MCF 10A (cell line): ENCODE data around the gene GLRX. TPM values are rescaled to one million over a fixed set of nuclear protein-coding genes. Genes with fewer than 3 reads are reported as not detected.

ENCODE experiments used
- BruUV-seq: library from RNA; stranded (reverse); fragments of 400-500 nt; replicated peaks from 2 replicates; lab custom pipeline; 2021; lab: Mats Ljungman, UMichigan
- CTCF ChIA-PET: fragments of 300-600 bp; sonication (Branson Sonifier 250); formaldehyde crosslinking; extraction: SDS; loops from one replicate; lab custom pipeline; 2021; ENCODE audit warnings: antibody characterized with exemption, inconsistent platforms; lab: Yijun Ruan, JAX
- POLR2A ChIA-PET: fragments of 300-600, 350-650 bp; sonication (Branson Sonifier 250); formaldehyde crosslinking; extraction: SDS; loops from one replicate; lab custom pipeline; 2020; ENCODE audit warnings: antibody characterized with exemption, inconsistent platforms; lab: Yijun Ruan, JAX
- DNase-seq: peaks from one replicate; pipeline ENCODE4 v3.0.0-alpha.2; 2018; ENCODE audit not compliant: unreplicated experiment
- H3K27ac Mint-ChIP-seq: one replicate; pipeline ENCODE4 v1.8.0; 2022; ENCODE audit warnings: mild to moderate bottlenecking, low read depth, mixed read lengths; ENCODE audit not compliant: unreplicated experiment
- H3K27me3 Mint-ChIP-seq: one replicate; pipeline ENCODE4 v1.8.0; 2022; ENCODE audit warnings: mixed read lengths; ENCODE audit not compliant: insufficient read depth, unreplicated experiment
- H3K36me3 Mint-ChIP-seq: one replicate; pipeline ENCODE4 v1.8.0; 2022; ENCODE audit warnings: mild to moderate bottlenecking, moderate library complexity, mixed read lengths; ENCODE audit not compliant: insufficient read depth, unreplicated experiment
- H3K4me1 Mint-ChIP-seq: one replicate; pipeline ENCODE4 v1.8.0; 2022; ENCODE audit warnings: mixed read lengths; ENCODE audit not compliant: insufficient read depth, unreplicated experiment
- H3K4me3 Mint-ChIP-seq: one replicate; pipeline ENCODE4 v1.8.0; 2022; ENCODE audit warnings: mild to moderate bottlenecking, moderate library complexity, mixed read lengths; ENCODE audit not compliant: unreplicated experiment
- H3K9me3 Mint-ChIP-seq: one replicate; pipeline ENCODE4 v1.8.0; 2022; ENCODE audit warnings: mixed read lengths; ENCODE audit not compliant: unreplicated experiment
- CTCF ChIP-seq: fragments of 200-600 bp; IDR thresholded peaks from one replicate; pipeline ENCODE4 v1.8.0; 2022; ENCODE audit warnings: antibody characterized with exemption, mild to moderate bottlenecking; ENCODE audit not compliant: unreplicated experiment
- intact Hi-C: fragments of 100-400 bp; cut with micrococcal nuclease; formaldehyde crosslinking; loops from 2 replicates; pipeline ENCODE4 v1.14.1; 2022
- total RNA-seq: library from RNA; stranded (reverse); gene quantifications from 2 replicates; pipeline ENCODE4 v1.2.3, GENCODE V29; 2022

Gene GLRX
- total RNA-seq, 1 experiment from 2014 or later, result 41.4 TPM

GRCh38 chr5:95832664-95833063 is 10.1 kb upstream of the GLRX start:
- Mint-ChIP-seq H3K27ac (no peak overlapping the region), H3K4me3 (no peak overlapping the region), H3K36me3 (no peaks in the 10 kb centered on the region), H3K9me3 (no peaks in the 10 kb centered on the region), H3K27me3 (no peaks in the 10 kb centered on the region), H3K4me1 (peaks cover 15% of the 10 kb centered on the region)
- ChIA-PET POLR2A (interaction anchor here (2.0 kb wide), 1 partner anchor 10 kb away, joined by 8 read pairs; the partner anchor contains the start of gene GLRX), CTCF (interaction anchor here (0.6 to 1.2 kb wide), 4 partner anchors 14 to 169 kb away, joined by 3 read pairs; no protein-coding TSS in a partner anchor)
- no peak for DNase-seq
- intact Hi-C loops, result no loop called here
- no TSS peak for BruUV-seq
- TF ChIP-seq CTCF, result no peak

- Mint-ChIP-seq H3K4me1 (peaks cover 12% of the 10 kb centered on the region), H3K36me3 (peaks cover 7% of the 10 kb centered on the region), H3K27me3 (no peaks in the 10 kb centered on the region), H3K27ac (no peak overlapping the region), H3K4me3 (no peak overlapping the region), H3K9me3 (no peaks in the 10 kb centered on the region)
- TF ChIP-seq CTCF, result no peak
- CTCF ChIA-PET, result no interaction called here
- BruUV-seq, result no TSS peak
- POLR2A ChIA-PET, result interaction anchor here (1.3 kb wide), 1 partner anchor 49 kb away, joined by 3 read pairs; no protein-coding TSS in a partner anchor
- intact Hi-C loops, result no loop called here
- DNase-seq, result no peak
These were observed 7.7 kb upstream of the GLRX start for GRCh38 chr5:95830226-95830625.

GRCh38 chr5:95827892-95828246 is 5.3 kb upstream of the GLRX start:
- Mint-ChIP-seq H3K4me1 (peaks cover 23% of the 10 kb centered on the region), H3K9me3 (no peaks in the 10 kb centered on the region), H3K27me3 (no peaks in the 10 kb centered on the region), H3K36me3 (peaks cover 7% of the 10 kb centered on the region), H3K27ac (no peak overlapping the region), H3K4me3 (no peak overlapping the region)
- TF ChIP-seq CTCF, result no peak
- CTCF ChIA-PET, result interaction anchor here (0.5 to 2.0 kb wide), 3 partner anchors 46 to 164 kb away, joined by 3 to 7 read pairs (median 4); no protein-coding TSS in a partner anchor
- no TSS peak for BruUV-seq
- POLR2A ChIA-PET, result no interaction called here
- DNase-seq, result no peak
- intact Hi-C loops, result no loop called here

- no peak for TF ChIP-seq CTCF
- BruUV-seq, result no TSS peak
- Mint-ChIP-seq H3K27me3 (no peaks in the 10 kb centered on the region), H3K27ac (no peak overlapping the region), H3K4me1 (peaks cover 23% of the 10 kb centered on the region), H3K36me3 (peaks cover 7% of the 10 kb centered on the region), H3K9me3 (no peaks in the 10 kb centered on the region), H3K4me3 (no peak overlapping the region)
- CTCF ChIA-PET, result interaction anchor here (2.0 kb wide), 1 partner anchor 46 kb away, joined by 7 read pairs; no protein-coding TSS in a partner anchor
- no peak for DNase-seq
- POLR2A ChIA-PET, result no interaction called here
- intact Hi-C loops, result no loop called here
These were observed 4.7 kb upstream of the GLRX start for GRCh38 chr5:95826949-95827891.
